Heart left ventricle (tissue), 16 donors: ENCODE results near the gene USP9X. TPM values are rescaled to one million over a fixed set of nuclear protein-coding genes. Genes with fewer than 3 reads are reported as not detected.
A peak's percentile ranks its signal among the peaks of the same experiment; 100 is the strongest.

ENCODE experiments used
- ATAC-seq, 4 donors: fragments of 200-7000 bp; cut with Tn5 transposase; one replicate each; pipeline ENCODE4 v1.9.1; 2020 to 2022; ENCODE audit warnings: moderate library complexity in 4 of 4, mild to moderate bottlenecking in 3 of 4, moderate number of reproducible peaks in 1 of 4
- DNase-seq, 5 donors: peaks; one replicate each; pipeline ENCODE4 v3.0.0-alpha.2; 2020
- H3K27ac ChIP-seq, 12 donors: fragments of 200-600 bp; sonication (generic) in 4 of 12; one replicate each; pipeline versions ENCODE4 v1.5.0 to v1.8.0; 2016 to 2022; ENCODE audit warnings: mild to moderate bottlenecking in 2 of 12
- H3K27me3 ChIP-seq, 9 donors: fragments of 200-600 bp; sonication (generic) in 2 of 9; one replicate each; pipeline versions ENCODE4 v1.5.1 to v1.8.0; 2016 to 2022; ENCODE audit warnings: mild to moderate bottlenecking in 3 of 9
- H3K36me3 ChIP-seq, 9 donors: fragments of 200-600 bp; sonication (generic) in 2 of 9; one replicate each; pipeline versions ENCODE4 v1.5.0 to v1.8.0; 2018 to 2022; ENCODE audit warnings: mild to moderate bottlenecking in 2 of 9
- H3K4me1 ChIP-seq, 12 donors: fragments of 200-600 bp; sonication (generic) in 4 of 12; one replicate each; pipeline versions ENCODE4 v1.5.0 to v1.8.0; 2016 to 2022; ENCODE audit warnings: mild to moderate bottlenecking in 3 of 12
- H3K4me3 ChIP-seq, 12 donors: fragments of 200-600 bp; sonication (generic) in 4 of 12; one replicate each; pipeline versions ENCODE4 v1.5.0 to v1.8.0; 2017 to 2022; ENCODE audit warnings: mild to moderate bottlenecking in 9 of 12, moderate library complexity in 4 of 12
- H3K9me3 ChIP-seq, 12 donors: fragments of 200-600 bp; sonication (generic) in 4 of 12; one replicate each; pipeline versions ENCODE4 v1.5.0 to v1.8.0; 2016 to 2022; ENCODE audit warnings: mild to moderate bottlenecking in 1 of 12
- CTCF ChIP-seq, 12 donors: fragments of 200-600 bp; sonication (generic) in 4 of 12; IDR thresholded peaks; one replicate each; pipeline versions ENCODE4 v1.5.0 to v1.8.0; 2018 to 2022; ENCODE audit warnings: antibody characterized with exemption in 12 of 12, mild to moderate bottlenecking in 5 of 12
- POLR2A ChIP-seq, 2 donors: fragments of 450-650 bp; IDR thresholded peaks; one replicate each; pipeline ENCODE4 v1.6.1; 2017; ENCODE audit warnings: antibody characterized with exemption in 2 of 2, mild to moderate bottlenecking in 2 of 2, moderate library complexity in 2 of 2
- WGBS, 4 donors: extraction: QIAGEN DNeasy Blood & Tissue Kit in 2 of 4; methylation state at CpG; one replicate each; pipeline versions ENCODE4 v1.1.5 to v1.1.7; 2013 to 2018; 5-methylcytosine and 5-hydroxymethylcytosine counted together
- intact Hi-C, 10 donors: fragments of 100-400 bp; cut with DNase I; formaldehyde crosslinking; loops; one replicate each; pipeline versions ENCODE4 v1.11.1 to v1.14.2; 2022
- polyA plus RNA-seq, 2 donors: library from polyadenylated mRNA; stranded (reverse); fragments of 200-250 nt; gene quantifications; one replicate each; pipeline ENCODE4 v1.2.3, GENCODE V29; 2013
- total RNA-seq, 9 donors: library from RNA; depleted of rRNA in 2 of 9; stranded (reverse); fragments of >200 nt in 2 of 9; fragmentation: NEBNext Ultra II Directional in 3 of 9; extraction: Animal tissue kit (Norgen Biotek cat#: 25700) in 3 of 9; gene quantifications; one replicate each; pipeline versions ENCODE4 v1.1.0 to v1.2.4, GENCODE V29; 2016 to 2023
- donor health status: ischemic (EF 13 %, LVEDD 7.1; RV severe dilation, severe dysfunction).
- donor health status: healthy with polysubstance abuse.
- donor health status: DM: no; HTN: yes; CAD: no.
- donor health status: DM: no; HTN: no; CAD: no.
- donor health status: ischemic (EF 25% LVEDD 6.9; RV normal size, moderate dysfunction).
- donor health status: ischemic (EF 25% LVEDD 5.7; RV mildly dilated, moderate dysfunction).
- donor health status: healthy.
- donor health status: DM: yes; HTN: yes; CAD: no.
- donor health status: ischemic (EF 35%, LVEDD 5.7; RV mildly dilated, moderate dysfunction).
- donor health status: nonischemic (EF 11% LVEDD 7.7; RV severe dilation, severe dysfunction).
- donor health status: DM: yes; HTN: yes; CAD: no.
- donor health status: PGD.
- donor health status: ischemic (EF 29% LVEDD 5.4; RV normal size, mild dysfunction).
- donor health status: nonischemic (EF 23%, LVEDD 6.1; RV moderate dilation, normal function).

The USP9X gene
- total and polyA plus RNA-seq, 11 donors = 9.5 to 80.1 (median 66.4) TPM

GRCh38 chrX:41043196-41043595, 42.0 kb upstream of the USP9X start:
- Histone ChIP-seq H3K27me3 (peaks cover 0 to 10% (median 0%) of the 10 kb centered on the region in 9 donors), H3K9me3 (no peaks in the 10 kb centered on the region), H3K27ac (no peak overlapping the region), H3K4me1 (peaks cover 0 to 8% (median 0%) of the 10 kb centered on the region in 12 donors), H3K36me3 (no peaks in the 10 kb centered on the region), H3K4me3 (no peak overlapping the region)
- no peak for ATAC-seq
- 83 to 92% (median 90%) methylated on average over 6 of the region's 6 CpGs for WGBS, 4 donors
- TF ChIP-seq POLR2A (IDR thresholded peaks at IDR 0.05) = no peak
- no peak for TF ChIP-seq CTCF (IDR thresholded peaks at IDR 0.05)
- intact Hi-C loops = no loop called here
- no peak for DNase-seq

GRCh38 chrX:41043674-41044345, 41.4 kb upstream of the USP9X start:
- Histone ChIP-seq H3K9me3 (no peaks in the 10 kb centered on the region), H3K27ac (no peak overlapping the region), H3K4me1 (peaks cover 0 to 8% (median 0%) of the 10 kb centered on the region in 12 donors), H3K4me3 (no peak overlapping the region), H3K36me3 (no peaks in the 10 kb centered on the region), H3K27me3 (peaks cover 0 to 15% (median 0%) of the 10 kb centered on the region in 9 donors)
- intact Hi-C loops = no loop called here
- DNase-seq (no peak), ATAC-seq (no peak)
- 79 to 92% (median 86%) methylated on average over 6 of the region's 6 CpGs for WGBS, 4 donors
- no peak for TF ChIP-seq CTCF (IDR thresholded peaks at IDR 0.05)
- TF ChIP-seq POLR2A (IDR thresholded peaks at IDR 0.05) = no peak

DNA sequence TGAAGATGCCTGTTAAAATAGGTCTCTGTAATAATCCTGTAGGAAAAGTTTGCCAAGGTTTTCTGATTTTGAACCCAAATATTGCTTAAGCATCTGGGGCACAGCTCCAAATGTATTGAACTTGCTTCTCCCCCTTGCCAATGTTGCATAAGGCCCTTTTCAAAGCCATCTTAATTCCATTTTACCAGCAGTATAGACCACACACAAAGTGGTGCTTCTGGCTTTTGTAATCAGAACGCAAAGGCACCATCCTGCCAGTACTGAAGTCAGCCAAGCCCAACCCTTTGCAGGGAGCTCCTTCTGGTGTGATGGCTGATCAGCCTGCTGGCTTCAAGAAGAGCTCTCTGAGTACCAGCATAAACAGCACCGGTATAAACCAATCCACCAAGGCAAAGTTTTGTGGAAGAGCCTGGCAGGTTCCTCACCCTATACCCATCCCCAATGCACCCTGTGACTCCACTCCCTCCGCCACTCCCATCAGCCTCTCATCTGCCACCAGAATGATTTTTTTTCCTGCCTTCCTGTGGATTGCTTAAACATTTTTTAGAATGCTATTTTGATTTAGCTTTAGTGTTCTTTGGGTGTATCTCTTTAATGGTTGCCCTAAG, 39.2 kb upstream of the USP9X start:
- Histone ChIP-seq H3K27me3 (peaks cover 0 to 23% (median 0%) of the 10 kb centered on the region in 9 donors), H3K27ac (no peak overlapping the region), H3K4me3 (no peak overlapping the region), H3K4me1 (peaks cover 0 to 8% (median 0%) of the 10 kb centered on the region in 12 donors), H3K36me3 (no peaks in the 10 kb centered on the region), H3K9me3 (no peaks in the 10 kb centered on the region)
- intact Hi-C loops = no loop called here
- TF ChIP-seq CTCF (IDR thresholded peaks at IDR 0.05) = no peak
- DNase-seq (no peak), ATAC-seq (peak in 3 of 4 donors; percentile 41 to 70 (median 65))
- WGBS, 4 donors = 37 to 49% (median 45%) methylated on average over 3 of the region's 3 CpGs

DNA sequence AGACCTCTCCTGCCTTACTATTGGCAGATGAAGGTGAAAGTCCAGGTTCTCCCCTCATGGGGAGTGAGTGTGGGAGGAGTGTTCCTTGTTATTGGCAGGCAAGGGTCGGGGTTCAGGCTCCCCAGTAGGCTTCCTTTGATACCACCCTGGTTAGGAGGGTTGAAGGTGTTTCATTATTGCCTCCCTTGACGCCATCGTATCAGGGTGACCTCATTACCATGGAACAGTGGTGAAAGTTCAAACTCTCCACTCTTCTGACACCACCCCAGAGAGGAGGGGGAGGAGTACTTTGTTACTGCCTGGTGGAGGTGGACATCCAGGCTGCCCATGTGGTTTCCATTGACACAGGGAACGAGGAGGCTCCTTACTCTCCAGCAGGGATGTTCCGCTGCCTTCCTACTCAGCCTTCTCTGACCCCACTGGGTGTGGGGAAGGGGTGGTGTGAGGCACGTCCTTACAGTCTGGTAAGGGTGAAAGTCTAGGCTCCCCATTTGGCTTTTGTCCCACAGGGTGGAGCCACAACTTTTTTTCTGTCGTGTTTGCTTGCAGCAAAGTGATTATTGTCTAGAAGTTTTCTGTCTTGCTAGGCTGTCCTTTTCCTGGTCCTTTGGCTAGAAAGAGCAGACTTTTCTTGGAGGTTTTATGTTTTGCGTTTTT, 37.2 kb upstream of the USP9X start:
- no peak for TF ChIP-seq CTCF (IDR thresholded peaks at IDR 0.05)
- no peak for TF ChIP-seq POLR2A (IDR thresholded peaks at IDR 0.05)
- DNase-seq (no peak), ATAC-seq (no peak)
- H3K27ac ChIP-seq = no peak overlapping the region
- no peak overlapping the region for H3K4me3 ChIP-seq
- H3K4me1 ChIP-seq = peaks cover 0 to 8% (median 0%) of the 10 kb centered on the region in 12 donors
- H3K27me3 ChIP-seq = peaks cover 0 to 20% (median 0%) of the 10 kb centered on the region in 9 donors
- intact Hi-C loops = no loop called here
- H3K36me3 ChIP-seq = no peaks in the 10 kb centered on the region
- H3K9me3 ChIP-seq = no peaks in the 10 kb centered on the region
- WGBS, 4 donors = 67 to 88% (median 76%) methylated on average over 8 of the region's 8 CpGs
